Lower leg skin (tissue), 4 donors: ENCODE results near the gene ENOX1. TPM values are rescaled to one million over a fixed set of nuclear protein-coding genes. Genes with fewer than 3 reads are reported as not detected.
"Not testable (repeated sequence)": the region's sequence is repeated elsewhere in the genome, so short reads cannot be mapped to it uniquely, and the experiment has no call there.

Experiments
- DNase-seq, 2 donors: peaks; one replicate each; pipeline ENCODE4 v3.0.0-alpha.2; 2019; ENCODE audit warnings: low spot score in 2 of 2
- H3K4me3 ChIP-seq: fragments of 200-600 bp; sonication (generic); 2 replicates; pipeline ENCODE4 v1.5.1; 2017; ENCODE audit warnings: mild to moderate bottlenecking, low read depth; ENCODE audit not compliant: poor library complexity, severe bottlenecking
- CTCF ChIP-seq, 3 donors: fragments of 450-650 bp; IDR thresholded peaks; one replicate each; pipeline ENCODE4 v1.5.1; 2016; ENCODE audit warnings: antibody characterized with exemption in 3 of 3, mild to moderate bottlenecking in 3 of 3, moderate library complexity in 2 of 3
- POLR2A ChIP-seq, 2 donors: fragments of 450-650 bp; IDR thresholded peaks; one replicate each; pipeline ENCODE4 v1.6.1; 2016 to 2017; ENCODE audit warnings: antibody characterized with exemption in 2 of 2, mild to moderate bottlenecking in 1 of 2, moderate library complexity in 1 of 2
- WGBS, 2 donors: methylation state at CpG; one replicate each; pipeline ENCODE4 v1.1.5; 2018; 5-methylcytosine and 5-hydroxymethylcytosine counted together
- intact Hi-C: fragments of 100-400 bp; cut with DNase I; formaldehyde crosslinking; loops from one replicate; pipeline ENCODE4 v1.15.0; 2023; ENCODE audit warnings: low total_unique reads
- total RNA-seq, 4 donors: library from RNA; depleted of rRNA; stranded (reverse); fragments of >200 nt; gene quantifications; one replicate each; pipeline ENCODE4 v1.1.0, GENCODE V29; 2016

Gene ENOX1
- total RNA-seq, 4 donors from 2014 or later: 0.11 to 0.52 (median 0.30) TPM

- 85 to 92% methylated on average over 2 of the region's 2 CpGs for WGBS, 2 donors
- intact Hi-C loops: no loop called here
- no peak for DNase-seq
- H3K4me3 ChIP-seq: no peak overlapping the region
- TF ChIP-seq POLR2A (IDR thresholded peaks at IDR 0.05): no peak
- no peak for TF ChIP-seq CTCF (IDR thresholded peaks at IDR 0.05)
Measured at GRCh38 chr13:43185226-43185625, 601.5 kb downstream of the ENOX1 start.

GRCh38 chr13:43180837-43181236, 605.9 kb downstream of the ENOX1 start:
- intact Hi-C loops: no loop called here
- DNase-seq: no peak
- no peak overlapping the region for H3K4me3 ChIP-seq
- TF ChIP-seq CTCF (IDR thresholded peaks at IDR 0.05) (no peak), POLR2A (IDR thresholded peaks at IDR 0.05) (no peak)
- 92 to 93% methylated on average over 16 of the region's 16 CpGs for WGBS, 2 donors

- intact Hi-C loops: no loop called here
- no peak for TF ChIP-seq CTCF (IDR thresholded peaks at IDR 0.05)
- no peak for TF ChIP-seq POLR2A (IDR thresholded peaks at IDR 0.05)
- no peak overlapping the region for H3K4me3 ChIP-seq
- DNase-seq: no peak
- 92 to 94% methylated on average over 9 of the region's 9 CpGs for WGBS, 2 donors
Measured at GRCh38 chr13:43180036-43180660, 606.6 kb downstream of the ENOX1 start.

DNA sequence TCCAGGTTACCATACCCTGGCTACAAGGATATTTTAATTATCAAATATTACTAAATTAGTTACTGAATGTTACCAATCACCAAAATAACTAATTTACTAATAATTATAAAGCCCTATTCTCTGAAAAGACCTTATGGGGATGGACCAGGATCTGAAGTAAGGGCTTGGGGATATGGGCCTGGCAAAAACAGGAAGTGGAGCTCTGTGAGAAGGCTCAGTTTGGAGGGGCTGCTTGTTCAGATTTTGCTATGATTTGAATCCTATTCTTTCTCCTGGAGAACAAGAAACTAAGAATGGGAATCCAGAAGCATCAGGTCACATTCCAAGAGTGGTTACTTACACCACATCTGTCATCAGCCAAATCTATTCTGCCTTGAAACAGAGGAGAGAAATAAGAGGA, 615.3 kb downstream of the ENOX1 start:
- intact Hi-C loops: no loop called here
- no peak overlapping the region for H3K4me3 ChIP-seq
- TF ChIP-seq CTCF (IDR thresholded peaks at IDR 0.05): no peak
- no peak for TF ChIP-seq POLR2A (IDR thresholded peaks at IDR 0.05)
- DNase-seq: no peak

DNA sequence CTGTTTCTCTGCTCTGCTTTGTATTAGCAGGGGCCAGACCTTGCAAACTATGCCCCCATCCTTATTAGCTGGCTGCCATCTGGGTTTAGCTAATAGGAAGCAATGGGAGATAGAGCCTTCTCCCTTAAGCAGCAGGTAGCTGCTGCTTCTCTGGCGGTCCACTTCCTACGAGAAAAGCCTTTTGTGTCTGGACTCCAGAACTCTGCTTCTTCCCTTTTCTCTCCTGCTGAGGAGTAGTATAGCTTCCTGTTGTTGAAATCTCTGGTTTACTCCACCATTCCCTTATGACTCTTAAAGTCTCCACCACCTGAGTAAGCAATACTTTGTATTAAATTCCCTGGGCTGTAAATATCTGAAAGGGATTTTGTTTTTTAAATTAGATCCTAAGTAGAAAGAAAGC, 616.3 kb downstream of the ENOX1 start:
- 63 to 69% methylated on average over 2 of the region's 2 CpGs for WGBS, 2 donors
- TF ChIP-seq POLR2A (IDR thresholded peaks at IDR 0.05): no peak
- TF ChIP-seq CTCF (IDR thresholded peaks at IDR 0.05): no peak
- no peak overlapping the region for H3K4me3 ChIP-seq
- DNase-seq: no peak
- intact Hi-C loops: no loop called here

GRCh38 chr13:43168434-43168833, 618.3 kb downstream of the ENOX1 start:
- 90 to 91% methylated on average over 3 of the region's 3 CpGs for WGBS, 2 donors
- intact Hi-C loops, DNase-seq, H3K4me3 ChIP-seq: not testable (repeated sequence)
